Activated CD8-positive, alpha-beta memory T cell treated with anti-CD3 and anti-CD28 coated beads, Interleukin-2, amount 10 ng/mL, durations not matched to agents 7 days and 5 days (primary cell): ENCODE results near the gene DIAPH2. TPM values are rescaled to one million over a fixed set of nuclear protein-coding genes. Genes with fewer than 3 reads are reported as not detected.

Source experiments
- ATAC-seq: fragments of 150-1000 bp; cut with Tn5 transposase; one replicate; pipeline ENCODE4 v1.10.0; 2021; ENCODE audit warnings: moderate library complexity
- CTCF ChIA-PET: fragments of 350-600 bp; sonication (Branson Sonifier 250); formaldehyde crosslinking; loops from one replicate; lab custom pipeline; 2021; ENCODE audit warnings: antibody characterized with exemption; lab: Charles Lee
- DNase-seq: peaks from one replicate; pipeline ENCODE4 v3.0.0-alpha.2; 2020
- H3K27ac Mint-ChIP-seq: one replicate; pipeline ENCODE4 v1.8.0; 2021; ENCODE audit warnings: mild to moderate bottlenecking, mixed read lengths
- H3K27me3 Mint-ChIP-seq: one replicate; pipeline ENCODE4 v1.8.0; 2021; ENCODE audit warnings: mixed read lengths
- H3K36me3 Mint-ChIP-seq: one replicate; pipeline ENCODE4 v1.8.0; 2021; ENCODE audit warnings: mild to moderate bottlenecking, mixed read lengths
- H3K4me1 Mint-ChIP-seq: one replicate; pipeline ENCODE4 v1.8.0; 2021; ENCODE audit warnings: mixed read lengths
- H3K4me3 Mint-ChIP-seq: one replicate; pipeline ENCODE4 v1.8.0; 2021; ENCODE audit warnings: mild to moderate bottlenecking, moderate library complexity, mixed read lengths
- H3K9me3 Mint-ChIP-seq: one replicate; pipeline ENCODE4 v1.8.0; 2022; ENCODE audit warnings: low read depth, mixed read lengths
- total RNA-seq, 2 experiments: library from RNA; stranded (reverse); gene quantifications; one replicate each; pipeline ENCODE4 v1.2.3, GENCODE V29; 2021

The DIAPH2 gene
- total RNA-seq, 2 experiments from 2014 or later = 7.9 to 14.4 TPM

GRCh38 chrX:97070346-97070745, 385.7 kb downstream of the DIAPH2 start:
- Mint-ChIP-seq H3K9me3 (no peaks in the 10 kb centered on the region), H3K4me1 (no peaks in the 10 kb centered on the region)
- CTCF ChIA-PET = no interaction called here

GRCh38 chrX:97074400-97074799, 389.8 kb downstream of the DIAPH2 start:
- ATAC-seq (no peak), DNase-seq (no peak)
- Mint-ChIP-seq H3K9me3 (no peaks in the 10 kb centered on the region), H3K27ac (no peak overlapping the region), H3K27me3 (no peaks in the 10 kb centered on the region), H3K4me3 (no peak overlapping the region), H3K4me1 (no peaks in the 10 kb centered on the region), H3K36me3 (peaks cover 2% of the 10 kb centered on the region)
- CTCF ChIA-PET = no interaction called here

More at GRCh38 chrX:97070346-97070745, 385.7 kb downstream of the DIAPH2 start:
- ATAC-seq = no peak
- DNase-seq = no peak
- no peak overlapping the region for H3K27ac Mint-ChIP-seq
- H3K27me3 Mint-ChIP-seq = no peaks in the 10 kb centered on the region
- H3K36me3 Mint-ChIP-seq = peaks cover 2% of the 10 kb centered on the region
- no peak overlapping the region for H3K4me3 Mint-ChIP-seq

GRCh38 chrX:97089116-97089515, 404.5 kb downstream of the DIAPH2 start:
- H3K4me1 Mint-ChIP-seq = no peaks in the 10 kb centered on the region
- ATAC-seq (no peak), DNase-seq (no peak)
- no peak overlapping the region for H3K4me3 Mint-ChIP-seq
- H3K27ac Mint-ChIP-seq = no peak overlapping the region
- H3K9me3 Mint-ChIP-seq = no peaks in the 10 kb centered on the region
- CTCF ChIA-PET = no interaction called here
- H3K36me3 Mint-ChIP-seq = peaks cover 2% of the 10 kb centered on the region
- H3K27me3 Mint-ChIP-seq = no peaks in the 10 kb centered on the region

- no peaks in the 10 kb centered on the region for H3K36me3 Mint-ChIP-seq
- no peaks in the 10 kb centered on the region for H3K9me3 Mint-ChIP-seq
- no peak overlapping the region for H3K27ac Mint-ChIP-seq
- DNase-seq (no peak), ATAC-seq (no peak)
- CTCF ChIA-PET = no interaction called here
- peaks cover 2% of the 10 kb centered on the region for H3K4me1 Mint-ChIP-seq
- H3K4me3 Mint-ChIP-seq = no peak overlapping the region
- H3K27me3 Mint-ChIP-seq = no peaks in the 10 kb centered on the region
These were observed 411.7 kb downstream of the DIAPH2 start for GRCh38 chrX:97096385-97096784.

- no peak for DNase-seq
- Mint-ChIP-seq H3K27ac (no peak overlapping the region), H3K27me3 (no peaks in the 10 kb centered on the region), H3K4me3 (no peak overlapping the region), H3K36me3 (peaks cover 3% of the 10 kb centered on the region), H3K4me1 (no peaks in the 10 kb centered on the region), H3K9me3 (no peaks in the 10 kb centered on the region)
- ATAC-seq = no peak
- CTCF ChIA-PET = no interaction called here
These were observed 418.3 kb downstream of the DIAPH2 start for GRCh38 chrX:97102938-97103337.

GRCh38 chrX:97109730-97110129, 425.1 kb downstream of the DIAPH2 start:
- no peaks in the 10 kb centered on the region for H3K4me1 Mint-ChIP-seq
- H3K9me3 Mint-ChIP-seq = no peaks in the 10 kb centered on the region
- H3K36me3 Mint-ChIP-seq = peaks cover 1% of the 10 kb centered on the region
- ATAC-seq = no peak
- CTCF ChIA-PET = no interaction called here
- no peak overlapping the region for H3K4me3 Mint-ChIP-seq
- H3K27me3 Mint-ChIP-seq = no peaks in the 10 kb centered on the region
- H3K27ac Mint-ChIP-seq = no peak overlapping the region
- no peak for DNase-seq

- Mint-ChIP-seq H3K4me3 (no peak overlapping the region), H3K27me3 (no peaks in the 10 kb centered on the region), H3K4me1 (peaks cover 8% of the 10 kb centered on the region), H3K36me3 (no peaks in the 10 kb centered on the region), H3K27ac (no peak overlapping the region), H3K9me3 (no peaks in the 10 kb centered on the region)
- no peak for ATAC-seq
- CTCF ChIA-PET = no interaction called here
- DNase-seq = no peak
These were observed 432.9 kb downstream of the DIAPH2 start for GRCh38 chrX:97117572-97117971.

GRCh38 chrX:97119474-97120109, 434.9 kb downstream of the DIAPH2 start:
- no peak for ATAC-seq
- Mint-ChIP-seq H3K9me3 (no peaks in the 10 kb centered on the region), H3K27me3 (no peaks in the 10 kb centered on the region), H3K36me3 (no peaks in the 10 kb centered on the region), H3K4me1 (peaks cover 8% of the 10 kb centered on the region), H3K4me3 (no peak overlapping the region), H3K27ac (no peak overlapping the region)
- CTCF ChIA-PET = no interaction called here
- DNase-seq = no peak

GRCh38 chrX:97123001-97123400, 438.4 kb downstream of the DIAPH2 start:
- peaks cover 6% of the 10 kb centered on the region for H3K4me1 Mint-ChIP-seq
- H3K36me3 Mint-ChIP-seq = no peaks in the 10 kb centered on the region
- H3K9me3 Mint-ChIP-seq = peaks cover 2% of the 10 kb centered on the region
- ATAC-seq (no peak), DNase-seq (no peak)
- H3K27ac Mint-ChIP-seq = no peak overlapping the region
- CTCF ChIA-PET = no interaction called here
- no peak overlapping the region for H3K4me3 Mint-ChIP-seq
- no peaks in the 10 kb centered on the region for H3K27me3 Mint-ChIP-seq

- Mint-ChIP-seq H3K4me3 (no peak overlapping the region), H3K9me3 (peaks cover 2% of the 10 kb centered on the region), H3K4me1 (no peaks in the 10 kb centered on the region), H3K36me3 (no peaks in the 10 kb centered on the region), H3K27me3 (no peaks in the 10 kb centered on the region), H3K27ac (no peak overlapping the region)
- CTCF ChIA-PET = no interaction called here
- DNase-seq = no peak
- ATAC-seq = no peak
These were observed 441.4 kb downstream of the DIAPH2 start for GRCh38 chrX:97126020-97126419.

GRCh38 chrX:97132664-97133415, 448.2 kb downstream of the DIAPH2 start:
- Mint-ChIP-seq H3K27ac (no peak overlapping the region), H3K9me3 (no peaks in the 10 kb centered on the region), H3K4me3 (no peak overlapping the region), H3K4me1 (no peaks in the 10 kb centered on the region), H3K36me3 (no peaks in the 10 kb centered on the region), H3K27me3 (no peaks in the 10 kb centered on the region)
- DNase-seq = no peak
- CTCF ChIA-PET = no interaction called here
- ATAC-seq = no peak

GRCh38 chrX:97145934-97146333, 461.3 kb downstream of the DIAPH2 start:
- H3K9me3 Mint-ChIP-seq = no peaks in the 10 kb centered on the region
- H3K36me3 Mint-ChIP-seq = peaks cover 5% of the 10 kb centered on the region

GRCh38 chrX:97155816-97156215, 471.2 kb downstream of the DIAPH2 start:
- Mint-ChIP-seq H3K27ac (no peak overlapping the region), H3K9me3 (no peaks in the 10 kb centered on the region), H3K4me1 (peaks cover 7% of the 10 kb centered on the region), H3K36me3 (no peaks in the 10 kb centered on the region), H3K27me3 (no peaks in the 10 kb centered on the region), H3K4me3 (no peak overlapping the region)
- no peak for ATAC-seq
- DNase-seq = no peak
- CTCF ChIA-PET = no interaction called here

More at GRCh38 chrX:97145934-97146333, 461.3 kb downstream of the DIAPH2 start:
- no peaks in the 10 kb centered on the region for H3K27me3 Mint-ChIP-seq
- ATAC-seq (no peak), DNase-seq (no peak)
- no peaks in the 10 kb centered on the region for H3K4me1 Mint-ChIP-seq
- CTCF ChIA-PET = no interaction called here
- no peak overlapping the region for H3K27ac Mint-ChIP-seq
- no peak overlapping the region for H3K4me3 Mint-ChIP-seq

- CTCF ChIA-PET = no interaction called here
- Mint-ChIP-seq H3K27ac (no peak overlapping the region), H3K4me1 (peaks cover 7% of the 10 kb centered on the region), H3K36me3 (no peaks in the 10 kb centered on the region), H3K27me3 (no peaks in the 10 kb centered on the region), H3K9me3 (no peaks in the 10 kb centered on the region), H3K4me3 (no peak overlapping the region)
- no peak for DNase-seq
- no peak for ATAC-seq
These were observed 473.6 kb downstream of the DIAPH2 start for GRCh38 chrX:97158269-97158668.
